GM23248 (cell line): Measurements from ENCODE around the gene ZG16B. TPM values are rescaled to one million over a fixed set of nuclear protein-coding genes. Genes with fewer than 3 reads are reported as not detected.

Source experiments
- DNase-seq: peaks from one replicate; pipeline ENCODE4 v3.0.0-alpha.2; 2015
- H2AFZ ChIP-seq: fragments of 200-600 bp; sonication (generic); 2 replicates; pipeline ENCODE4 v1.6.1; 2016; ENCODE audit warnings: antibody characterized with exemption
- H3F3A ChIP-seq: fragments of 200-600 bp; sonication (generic); 2 replicates; pipeline ENCODE4 v1.6.1; 2016; ENCODE audit warnings: mild to moderate bottlenecking, antibody characterized with exemption, mixed run types; ENCODE audit not compliant: insufficient read depth
- H3K27ac ChIP-seq: fragments of 200-600 bp; sonication (generic); 2 replicates; pipeline ENCODE4 v1.5.1; 2016; ENCODE audit warnings: mild to moderate bottlenecking
- H3K27me3 ChIP-seq: fragments of 200-600 bp; sonication (generic); replicated peaks from 2 replicates; pipeline ENCODE4 v1.6.1; 2016; ENCODE audit warnings: mild to moderate bottlenecking; ENCODE audit not compliant: insufficient read depth
- H3K36me3 ChIP-seq: fragments of 200-600 bp; sonication (generic); 2 replicates; pipeline ENCODE4 v1.6.1; 2016; ENCODE audit warnings: low read depth, mild to moderate bottlenecking
- H3K4me1 ChIP-seq: fragments of 200-600 bp; sonication (generic); 2 replicates; pipeline ENCODE4 v1.6.1; 2016; ENCODE audit warnings: mild to moderate bottlenecking; ENCODE audit not compliant: insufficient read depth
- H3K4me2 ChIP-seq: fragments of 200-600 bp; sonication (generic); one replicate; pipeline ENCODE4 v1.6.1; 2016; ENCODE audit warnings: mild to moderate bottlenecking; ENCODE audit not compliant: unreplicated experiment
- H3K4me3 ChIP-seq: fragments of 200-600 bp; sonication (generic); 2 replicates; pipeline ENCODE4 v1.5.1; 2016; ENCODE audit warnings: mild to moderate bottlenecking
- H3K79me2 ChIP-seq: fragments of 200-600 bp; sonication (generic); 2 replicates; pipeline ENCODE4 v1.6.1; 2016; ENCODE audit warnings: mild to moderate bottlenecking; ENCODE audit not compliant: insufficient read depth
- H3K9ac ChIP-seq: fragments of 200-600 bp; sonication (generic); 2 replicates; pipeline ENCODE4 v1.6.1; 2016; ENCODE audit warnings: mild to moderate bottlenecking
- H3K9me2 ChIP-seq: fragments of 200-600 bp; sonication (generic); 2 replicates; pipeline ENCODE4 v1.6.1; 2016; ENCODE audit warnings: mixed run types, mild to moderate bottlenecking, moderate library complexity; ENCODE audit not compliant: insufficient read depth
- H3K9me3 ChIP-seq: fragments of 200-600 bp; sonication (generic); one replicate; pipeline ENCODE4 v1.6.1; 2017; ENCODE audit warnings: low read depth
- H4K20me1 ChIP-seq: fragments of 200-600 bp; sonication (generic); 2 replicates; pipeline ENCODE4 v1.6.0; 2016; ENCODE audit not compliant: insufficient read depth
- EZH2 ChIP-seq: fragments of 200-600 bp; sonication (generic); IDR thresholded peaks from 2 replicates; pipeline ENCODE4 v1.6.1; 2018; ENCODE audit warnings: antibody characterized with exemption, mild to moderate bottlenecking; ENCODE audit not compliant: insufficient read depth, poor library complexity, severe bottlenecking
- EZH2phosphoT487 ChIP-seq: fragments of 200-600 bp; sonication (generic); IDR thresholded peaks from 2 replicates; pipeline ENCODE4 v1.6.1; 2018; ENCODE audit warnings: antibody characterized with exemption, moderate library complexity, mild to moderate bottlenecking, low read depth; ENCODE audit not compliant: insufficient read depth
- WGBS, 2 experiments: methylation state at CpG; one replicate each; pipeline ENCODE4 v1.1.6; 2015 to 2017; ENCODE audit warnings: low lambda C conversion rate in 2 of 2, low coverage in 1 of 2; ENCODE audit errors: missing lambda C conversion rate in 2 of 2; 5-methylcytosine and 5-hydroxymethylcytosine counted together
- in situ Hi-C: fragments of 300-500 bp; cut with MboI; formaldehyde crosslinking; loops from 2 replicates; pipeline ENCODE4 v1.15.0; 2020
- polyA plus RNA-seq: library from polyadenylated mRNA; unstranded; fragments of >200 nt; fragmentation: Nextera tagmentation; extraction: Ambion mirVana; gene quantifications from 2 replicates; pipeline ENCODE4 v1.2.1, GENCODE V29; 2016
- total RNA-seq: library from RNA; depleted of rRNA; stranded (reverse); fragments of >200 nt; shearing (Covaris generic); gene quantifications from 2 replicates; pipeline ENCODE4 v1.2.3, GENCODE V29; 2014

The ZG16B gene
- total and polyA plus RNA-seq, 2 experiments from 2014 or later: not detected

GRCh38 chr16:2831203-2831602 is 1.1 kb downstream of the ZG16B start:
- Histone ChIP-seq H3K4me2 (no peak overlapping the region), H3K9me3 (no peaks in the 10 kb centered on the region), H3F3A (no peaks in the 10 kb centered on the region), H3K9ac (no peak overlapping the region), H3K27me3 (peaks cover 16% of the 10 kb centered on the region), H3K4me3 (no peak overlapping the region), H2AFZ (no peak overlapping the region), H4K20me1 (no peaks in the 10 kb centered on the region), H3K36me3 (no peaks in the 10 kb centered on the region), H3K27ac (no peak overlapping the region), H3K79me2 (no peaks in the 10 kb centered on the region), H3K9me2 (no peaks in the 10 kb centered on the region), H3K4me1 (peaks cover 6% of the 10 kb centered on the region)
- DNase-seq: no peak
- in situ Hi-C loops: no loop called here
- TF ChIP-seq EZH2 (no peak), EZH2phosphoT487 (no peak)
- 62 to 67% methylated on average over 13 to 15 of the region's 15 CpGs for WGBS, 2 experiments

- TF ChIP-seq EZH2: no peak
- no peak for TF ChIP-seq EZH2phosphoT487
- H3K4me1 ChIP-seq: peaks cover 6% of the 10 kb centered on the region
Observed at GRCh38 chr16:2833776-2834175, 3.7 kb downstream of the ZG16B start.

GRCh38 chr16:2834968-2835367 is 4.9 kb downstream of the ZG16B start:
- Histone ChIP-seq H3K4me3 (no peak overlapping the region), H3K27ac (no peak overlapping the region), H3K79me2 (no peaks in the 10 kb centered on the region), H3K4me2 (no peak overlapping the region), H2AFZ (no peak overlapping the region), H4K20me1 (no peaks in the 10 kb centered on the region), H3K9ac (no peak overlapping the region), H3K9me2 (no peaks in the 10 kb centered on the region), H3K27me3 (peaks cover 7% of the 10 kb centered on the region), H3K36me3 (no peaks in the 10 kb centered on the region), H3K4me1 (peaks cover 6% of the 10 kb centered on the region), H3K9me3 (no peaks in the 10 kb centered on the region), H3F3A (peaks cover 22% of the 10 kb centered on the region)
- in situ Hi-C loops: no loop called here
- DNase-seq: no peak
- WGBS, 2 experiments: 94% methylated on average over 3 of the region's 3 CpGs; no CpG with 5 or more reads in 1 of the 2 experiments
- TF ChIP-seq EZH2 (no peak), EZH2phosphoT487 (no peak)

More at GRCh38 chr16:2833776-2834175, 3.7 kb downstream of the ZG16B start:
- H3F3A ChIP-seq: peaks cover 18% of the 10 kb centered on the region
- no peaks in the 10 kb centered on the region for H3K9me2 ChIP-seq
- H3K36me3 ChIP-seq: no peaks in the 10 kb centered on the region
- in situ Hi-C loops: no loop called here
- WGBS, 2 experiments: 63 to 69% methylated on average over 7 of the region's 7 CpGs
- peaks cover 16% of the 10 kb centered on the region for H3K27me3 ChIP-seq
- H3K9ac ChIP-seq: no peak overlapping the region
- H4K20me1 ChIP-seq: no peaks in the 10 kb centered on the region
- H3K27ac ChIP-seq: no peak overlapping the region
- no peak overlapping the region for H3K4me3 ChIP-seq
- no peaks in the 10 kb centered on the region for H3K9me3 ChIP-seq
- DNase-seq: no peak
- no peak overlapping the region for H3K4me2 ChIP-seq
- H3K79me2 ChIP-seq: no peaks in the 10 kb centered on the region
- H2AFZ ChIP-seq: no peak overlapping the region

GRCh38 chr16:2835638-2836493 is 5.8 kb downstream of the ZG16B start:
- TF ChIP-seq EZH2 (no peak), EZH2phosphoT487 (peak; percentile 98)
- in situ Hi-C loops: no loop called here
- no peaks in the 10 kb centered on the region for H3K9me2 ChIP-seq
- H3K9ac ChIP-seq: no peak overlapping the region
- no peaks in the 10 kb centered on the region for H4K20me1 ChIP-seq
- peak overlapping the region; percentile 15; the same call in 1 of the 2 replicates for H3K27ac ChIP-seq
- peaks cover 6% of the 10 kb centered on the region for H3K4me1 ChIP-seq
- H3F3A ChIP-seq: peaks cover 22% of the 10 kb centered on the region
- no peaks in the 10 kb centered on the region for H3K9me3 ChIP-seq
- H3K79me2 ChIP-seq: no peaks in the 10 kb centered on the region
- H3K36me3 ChIP-seq: no peaks in the 10 kb centered on the region
- peak overlapping the region; percentile 42 for H3K4me2 ChIP-seq
- H3K4me3 ChIP-seq: no peak overlapping the region
- no peaks in the 10 kb centered on the region; the same call in 1 of the 2 replicates for H3K27me3 ChIP-seq
- H2AFZ ChIP-seq: no peak overlapping the region
- 27% methylated on average over 22 of the region's 22 CpGs for WGBS, 2 experiments
- DNase-seq: peak; percentile 93
